Fibroblast of skin of scalp (primary cell): ENCODE results near the gene TLE4.
A peak's percentile ranks its signal among the peaks of the same experiment; 100 is the strongest.

Experiments
- DNase-seq: peaks from one replicate; pipeline ENCODE4 v3.0.0-alpha.2; 2013

TLE4 gene

DNA sequence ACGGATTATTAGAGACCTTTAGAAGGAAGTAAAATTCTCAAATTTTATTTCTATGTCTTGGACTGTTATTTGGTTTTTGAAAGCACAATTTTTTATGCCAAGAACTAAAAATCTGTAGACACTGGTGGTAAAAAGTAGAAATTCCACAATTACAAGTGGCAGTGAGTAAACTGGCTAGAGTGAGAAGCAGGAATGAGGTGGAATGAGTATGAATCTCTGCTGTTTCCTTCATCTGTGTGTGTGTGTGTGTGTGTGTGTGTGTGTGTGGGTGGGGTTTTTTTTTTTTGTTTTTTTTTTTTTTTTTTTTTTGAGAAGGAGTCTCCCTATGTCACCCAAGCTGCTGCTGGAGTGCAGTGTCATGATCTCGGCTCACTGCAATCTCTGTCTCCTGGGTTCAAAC, 94.2 kb downstream of the TLE4 start:
- DNase-seq, result no peak

DNA sequence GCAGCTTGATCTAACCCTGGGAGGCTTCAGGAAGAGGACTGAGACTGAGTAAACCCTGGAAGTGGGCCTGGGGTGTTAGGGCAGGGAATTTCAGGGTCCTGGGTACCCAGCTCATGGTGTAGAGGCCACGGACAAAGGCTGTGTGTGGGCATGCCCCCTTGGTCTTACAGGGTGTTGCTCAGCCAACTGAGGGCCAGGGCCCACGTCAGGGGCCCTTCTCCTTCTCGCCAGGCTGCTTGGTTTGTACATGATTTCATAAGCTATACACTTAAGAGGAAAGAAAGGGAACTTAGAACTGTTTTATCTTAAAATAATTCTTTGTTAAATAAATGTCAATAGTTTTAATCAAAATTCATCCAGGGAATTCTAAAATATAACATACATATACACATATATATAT, 95.4 kb downstream of the TLE4 start:
- no peak for DNase-seq

DNA sequence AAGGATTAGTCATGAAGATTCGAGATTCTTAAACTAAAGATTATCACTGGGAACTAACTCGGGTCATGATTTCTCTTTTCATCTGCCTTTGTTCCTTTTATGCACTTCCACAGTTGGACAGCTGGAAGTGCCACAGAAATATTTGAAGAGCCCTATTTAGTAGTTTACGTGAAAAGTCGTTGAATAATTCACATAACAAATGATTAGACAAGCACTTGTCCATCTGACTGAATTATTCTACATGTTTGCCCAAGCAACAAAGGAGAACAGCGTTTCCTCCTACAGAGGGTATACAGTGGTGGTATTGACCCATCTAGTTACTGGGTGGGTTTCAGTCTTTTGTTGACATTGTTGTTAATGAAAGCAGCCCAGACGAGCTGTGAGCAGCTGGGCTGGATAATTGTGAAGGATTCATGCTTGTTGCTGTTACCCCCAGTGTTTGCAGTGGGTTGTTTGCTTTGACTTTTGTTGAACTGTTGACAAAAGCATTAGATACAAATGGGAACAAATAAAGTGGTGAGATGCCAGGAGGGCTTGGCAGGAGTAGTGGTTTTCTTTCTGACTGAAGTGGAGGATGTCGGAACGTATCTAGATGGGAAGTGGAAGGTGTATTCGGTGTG, 96.2 kb downstream of the TLE4 start:
- DNase-seq, result no peak

DNA sequence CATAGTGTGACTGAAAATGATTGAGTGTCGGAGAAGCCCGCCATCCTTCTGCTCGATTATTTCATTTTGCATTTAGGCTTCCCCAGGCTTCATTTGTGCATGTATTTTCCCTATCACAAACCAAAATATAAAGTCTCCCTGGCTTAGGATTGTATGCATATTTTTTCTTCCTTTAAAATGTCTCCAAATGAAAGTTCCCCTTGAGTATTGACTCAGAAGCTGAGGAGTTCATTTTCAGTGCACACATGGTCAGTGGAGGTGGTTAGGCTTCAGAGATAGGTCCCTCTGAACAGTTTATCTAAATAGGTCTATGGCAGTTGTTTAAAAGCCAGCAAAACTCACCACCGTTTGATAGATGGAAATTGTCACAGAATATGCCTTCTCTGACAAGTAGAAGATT, 97.2 kb downstream of the TLE4 start:
- no peak for DNase-seq

DNA sequence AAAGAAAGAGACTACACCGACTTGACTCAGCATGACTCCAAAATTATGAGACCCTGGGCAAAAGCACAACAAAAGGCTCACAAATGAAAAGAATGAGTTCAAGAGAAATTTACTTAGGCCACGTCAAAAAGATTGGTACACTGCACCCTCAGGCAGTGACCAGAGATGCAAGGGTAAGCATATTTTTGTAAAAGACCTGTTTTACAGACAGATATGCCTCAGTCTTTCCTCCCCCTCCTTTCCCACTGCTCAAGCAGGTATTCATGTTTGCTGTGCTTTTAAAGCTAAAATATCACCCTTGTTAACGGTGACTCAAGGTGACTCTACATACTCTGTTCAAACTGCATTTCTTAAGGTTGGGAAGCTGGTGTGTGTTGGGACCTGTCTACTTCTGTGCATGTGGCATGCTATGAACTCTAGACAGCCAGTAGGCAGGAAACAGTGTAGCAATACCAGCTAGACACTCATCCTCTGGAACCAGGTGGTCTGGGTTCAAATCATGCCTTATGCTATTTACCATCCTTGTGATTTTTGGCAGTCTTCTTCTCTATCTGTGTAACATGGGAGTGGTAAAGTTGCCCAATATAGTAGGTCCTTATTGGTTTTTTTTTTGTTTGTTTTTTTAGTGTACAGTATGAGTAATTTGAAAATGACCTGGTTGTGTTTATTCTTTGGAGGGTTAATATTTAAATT, 98.7 kb downstream of the TLE4 start:
- DNase-seq, result no peak

DNA sequence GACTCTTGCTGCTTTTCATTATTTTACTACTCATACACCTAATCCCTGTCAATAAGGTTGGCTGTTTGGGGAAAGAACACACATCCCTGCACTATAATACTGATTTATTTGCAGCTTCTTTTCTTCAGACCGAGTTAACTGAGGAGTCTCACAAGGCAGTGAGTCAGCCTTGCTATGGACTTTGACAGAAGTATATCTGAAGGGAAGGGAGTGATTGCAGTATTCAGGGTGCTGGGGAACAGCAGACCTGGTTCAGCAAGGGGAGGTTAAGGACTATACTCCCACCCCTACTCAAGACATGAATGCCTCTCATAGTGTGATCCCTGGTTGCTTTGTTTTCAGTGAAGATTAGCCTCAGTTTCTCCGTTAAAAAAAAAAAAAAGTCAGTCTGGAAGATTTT, 99.8 kb downstream of the TLE4 start:
- DNase-seq, result no peak

DNA sequence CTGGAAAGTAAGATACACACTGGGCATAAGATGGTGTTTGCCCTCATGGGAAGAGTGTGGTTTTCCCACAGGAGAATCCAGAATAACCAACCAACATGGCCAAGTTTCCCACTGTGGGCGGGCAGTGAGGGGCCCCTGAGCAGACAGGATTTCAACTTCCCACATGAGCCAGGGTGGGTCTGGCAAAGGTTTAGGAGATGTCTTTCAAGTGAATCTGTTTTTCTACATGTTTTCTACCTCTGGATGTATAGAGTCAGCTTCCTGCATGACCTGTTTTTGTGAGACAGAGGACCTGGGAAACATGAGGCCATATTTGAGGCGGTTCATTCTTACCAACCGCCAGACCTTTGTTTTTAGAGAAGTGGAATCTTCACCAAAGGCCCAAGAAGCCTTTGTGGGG, 100.5 kb downstream of the TLE4 start:
- DNase-seq, result no peak

DNA sequence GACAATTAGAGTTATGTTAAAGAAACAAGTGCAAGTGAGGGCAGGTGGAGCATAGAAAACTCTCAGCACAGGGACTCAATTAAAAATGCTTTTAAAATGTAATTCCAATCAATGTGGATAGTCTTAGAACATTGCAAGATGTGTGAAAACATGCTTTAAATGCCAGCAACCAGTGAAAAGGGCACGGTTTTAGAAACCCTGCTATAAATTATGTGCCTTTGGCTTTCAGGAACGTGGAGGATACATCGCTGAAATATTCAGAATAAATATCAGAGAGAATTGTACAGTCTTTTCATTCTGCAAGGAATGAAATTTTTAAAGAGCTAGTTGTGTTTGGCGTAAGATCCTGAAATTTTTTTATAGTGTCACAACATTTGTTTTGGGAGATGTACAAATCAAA, 101.1 kb downstream of the TLE4 start:
- DNase-seq, result no peak

DNA sequence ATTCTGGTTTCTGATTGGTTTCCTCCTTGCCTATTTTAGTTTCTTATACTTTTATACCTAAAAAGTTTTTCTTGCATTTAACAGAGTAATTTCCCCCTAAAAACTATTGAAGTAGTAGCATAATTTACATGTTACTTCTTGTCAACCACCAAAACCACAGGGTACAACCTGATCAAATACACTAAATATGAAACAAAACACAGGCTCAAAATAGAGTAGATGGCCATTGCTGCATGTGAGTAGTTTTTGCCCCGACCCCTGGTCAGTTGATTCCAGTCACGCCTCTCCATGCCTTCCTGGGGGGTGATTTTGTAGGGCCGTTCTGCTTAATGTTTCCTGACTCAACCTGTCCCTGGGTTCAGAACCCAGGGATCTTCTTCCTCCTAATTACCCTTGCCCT, 101.8 kb downstream of the TLE4 start:
- DNase-seq, result no peak

DNA sequence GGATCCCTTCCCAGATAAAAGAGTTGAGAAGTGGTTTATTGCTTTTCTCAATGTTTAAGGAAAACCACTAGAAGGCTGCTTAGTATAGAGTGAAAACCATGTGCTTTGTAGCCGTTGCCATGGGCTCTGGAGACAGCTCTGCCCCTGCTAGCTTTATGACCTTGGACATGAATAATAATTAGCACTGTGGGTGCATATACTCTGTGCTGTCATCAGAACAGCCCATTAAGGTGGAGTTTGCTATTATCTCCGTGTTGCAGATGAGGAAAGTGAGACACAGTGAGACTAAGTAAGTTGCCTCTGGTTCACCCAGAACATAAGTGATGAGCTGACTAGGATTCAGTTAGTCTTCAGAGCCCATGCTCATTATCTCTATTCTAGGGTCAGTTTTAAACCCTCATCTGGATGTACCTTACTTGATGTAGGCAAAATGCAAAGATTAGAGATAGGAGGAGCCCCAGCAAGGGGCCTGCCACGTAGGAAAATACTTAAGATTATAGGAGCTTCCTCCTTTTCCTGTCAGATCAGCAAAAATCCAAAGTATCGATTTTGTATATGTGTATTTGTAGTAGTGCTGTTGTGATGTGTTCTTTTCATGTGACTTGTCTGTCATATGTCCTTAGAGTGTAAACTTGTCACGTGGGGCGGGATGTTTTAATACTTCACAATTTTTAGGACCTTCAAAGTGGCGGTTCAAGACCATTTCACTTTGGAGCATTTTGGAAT, 102.5 kb downstream of the TLE4 start:
- DNase-seq, result no peak

DNA sequence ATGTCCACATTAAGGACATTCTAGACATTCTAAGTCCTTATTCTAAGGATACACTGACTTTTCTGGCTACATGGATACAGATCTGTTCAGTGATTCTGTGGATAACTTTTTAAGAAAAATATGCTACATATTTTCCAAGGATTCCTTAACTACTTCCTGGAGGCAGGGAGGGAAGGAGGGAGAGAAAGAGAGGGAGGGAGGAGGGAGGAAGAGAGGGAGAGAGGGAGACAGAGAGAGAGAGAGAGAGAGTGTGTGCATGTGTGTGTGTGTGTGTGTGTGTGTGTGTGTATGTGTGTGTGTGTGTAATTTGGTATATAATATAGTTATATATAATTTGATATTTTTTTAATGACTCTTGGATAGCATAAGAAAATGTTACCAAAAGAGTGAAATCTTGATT, 109.8 kb downstream of the TLE4 start:
- DNase-seq, result peak; percentile 51

DNA sequence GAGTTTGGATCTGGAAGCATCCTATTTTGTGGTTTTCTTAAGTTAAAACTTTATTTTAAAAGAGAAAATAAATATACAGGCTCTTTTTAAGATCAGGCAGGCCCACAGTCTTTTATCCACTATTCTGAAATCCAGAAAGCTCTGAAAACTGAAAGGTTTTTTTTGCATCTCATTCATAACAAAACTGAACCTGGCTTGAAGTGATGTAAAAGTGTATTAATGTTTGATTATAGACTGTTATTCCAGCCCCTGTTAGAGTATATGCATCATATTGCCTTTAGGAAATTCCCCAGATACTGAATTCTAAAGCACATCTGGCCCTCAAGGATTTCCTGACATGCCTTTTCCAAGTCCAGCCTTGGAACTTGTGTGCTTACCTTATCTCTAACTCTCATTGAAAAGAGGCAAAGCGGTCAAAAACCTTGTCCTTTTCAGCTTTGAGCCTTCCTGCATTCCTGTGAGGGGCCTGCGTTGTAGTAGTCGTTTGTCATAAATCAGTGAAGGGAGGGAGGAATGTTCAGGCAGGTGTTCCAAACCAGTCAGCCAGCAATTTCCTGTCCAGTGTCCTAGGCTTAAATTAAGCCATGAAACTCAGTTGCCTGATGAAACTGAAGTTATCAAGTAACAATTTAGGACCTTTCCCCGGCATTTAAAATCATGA, 110.4 kb downstream of the TLE4 start:
- DNase-seq, result no peak

DNA sequence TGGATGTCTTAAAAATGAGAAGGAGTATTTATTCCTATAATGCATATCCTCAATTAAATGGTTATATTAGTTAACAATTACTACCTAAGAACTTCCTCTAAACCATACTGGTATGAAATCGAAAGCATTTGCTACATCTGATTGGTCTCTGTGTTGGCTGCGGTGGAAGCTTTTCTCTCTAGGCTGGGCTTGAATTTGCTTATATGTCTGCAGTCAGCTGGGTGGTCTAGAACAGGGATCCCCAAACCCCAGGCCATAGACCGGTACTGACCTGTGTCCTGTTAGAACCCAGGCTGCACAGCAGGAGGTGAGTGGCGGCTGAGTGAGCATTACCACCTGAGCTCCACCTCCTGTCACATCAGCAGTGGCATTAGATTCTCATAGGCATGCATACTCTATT, 112.3 kb downstream of the TLE4 start:
- DNase-seq, result no peak

DNA sequence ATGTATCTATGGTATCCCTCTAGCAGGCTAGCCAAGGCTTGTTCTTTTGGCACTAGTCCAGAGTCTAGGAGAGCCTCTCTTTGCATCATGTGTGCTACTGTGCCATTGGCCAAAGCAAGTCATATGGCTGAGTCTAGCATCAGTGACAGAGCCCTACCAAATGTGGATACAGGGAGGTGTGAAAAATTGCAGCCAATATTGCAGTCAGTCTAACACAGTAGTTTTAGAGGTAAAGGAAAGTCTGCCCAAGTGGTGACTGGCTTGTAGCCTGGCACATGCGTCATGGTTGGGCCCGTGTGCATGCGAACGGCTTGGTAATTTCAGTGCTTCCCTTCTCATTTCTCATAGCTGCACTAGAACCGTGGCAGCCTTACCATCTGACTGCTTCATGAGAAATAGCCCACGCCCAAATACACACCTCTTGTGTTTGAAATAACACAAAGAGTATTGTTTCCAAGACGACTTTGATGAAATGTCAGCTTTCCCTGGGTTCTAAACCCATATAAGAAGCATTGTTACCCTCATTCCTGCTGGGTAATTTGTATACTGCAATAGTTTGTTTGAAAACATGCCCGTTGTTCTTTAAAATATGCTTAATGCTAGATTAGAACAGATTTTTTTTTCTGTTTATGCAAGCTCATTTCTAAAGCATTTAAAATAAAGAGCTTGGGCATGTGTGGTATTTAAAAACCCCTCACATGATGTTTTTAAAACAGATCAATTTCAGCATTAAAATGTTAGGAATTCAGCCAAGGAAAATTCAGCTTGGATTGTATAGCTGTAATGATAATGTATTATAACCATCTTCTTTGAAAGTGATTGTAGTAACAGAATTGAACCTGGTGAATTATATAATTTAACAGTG, 113.2 kb downstream of the TLE4 start:
- DNase-seq, result peak; percentile 82

DNA sequence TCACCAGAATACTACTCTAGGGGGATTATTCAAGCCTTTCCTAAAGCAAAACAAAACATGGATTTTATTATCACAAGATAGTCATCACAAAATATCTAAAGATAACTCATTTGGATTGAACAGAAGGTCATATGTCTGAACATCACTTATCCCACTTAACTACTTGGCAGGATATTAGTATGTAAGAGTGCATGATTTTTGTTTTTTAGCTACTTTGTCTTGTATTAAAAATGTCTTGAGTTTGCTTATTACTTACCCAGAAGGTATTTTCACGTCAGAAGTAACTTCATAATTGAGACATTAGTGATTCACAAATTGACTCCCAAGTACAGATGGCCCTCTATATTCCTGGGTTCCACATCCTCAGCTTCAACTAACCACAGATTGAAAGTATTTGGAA, 113.8 kb downstream of the TLE4 start:
- peak; percentile 69 for DNase-seq

DNA sequence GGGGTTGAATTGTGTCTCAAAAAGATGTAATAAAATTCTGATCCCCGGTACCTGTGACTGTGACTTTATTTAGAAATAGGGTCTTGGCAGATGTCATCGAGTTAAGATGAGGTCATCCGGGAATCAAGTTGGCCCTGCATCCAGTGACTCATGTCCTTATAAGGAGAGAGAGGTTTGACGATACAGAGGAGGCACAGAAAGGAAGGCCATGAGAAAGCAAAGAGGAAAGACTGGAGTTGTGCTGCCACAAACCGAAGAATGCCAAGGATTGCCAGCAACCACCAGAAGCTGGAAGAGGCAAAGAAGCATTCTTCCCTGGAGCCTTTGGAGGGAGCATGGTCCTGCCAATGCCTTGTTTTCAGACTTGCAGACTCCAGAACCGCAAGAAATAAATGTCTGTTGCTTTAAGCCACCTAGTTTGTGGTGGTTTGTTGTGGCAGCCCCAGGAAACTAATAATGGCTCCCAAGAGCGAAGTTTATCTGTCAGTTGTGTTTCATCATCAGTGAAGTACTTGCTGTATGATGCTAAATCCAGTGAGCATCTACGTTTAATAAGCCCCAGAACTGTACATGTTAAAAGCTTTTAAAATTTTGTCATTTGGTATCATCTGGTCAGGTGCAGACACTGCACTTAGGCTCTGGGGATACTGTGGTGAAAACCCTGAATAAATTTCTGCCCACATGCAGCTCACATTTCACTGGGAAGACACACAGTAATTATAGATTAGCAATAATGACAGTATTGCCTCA, 114.8 kb downstream of the TLE4 start:
- DNase-seq, result peak; percentile 91

DNA sequence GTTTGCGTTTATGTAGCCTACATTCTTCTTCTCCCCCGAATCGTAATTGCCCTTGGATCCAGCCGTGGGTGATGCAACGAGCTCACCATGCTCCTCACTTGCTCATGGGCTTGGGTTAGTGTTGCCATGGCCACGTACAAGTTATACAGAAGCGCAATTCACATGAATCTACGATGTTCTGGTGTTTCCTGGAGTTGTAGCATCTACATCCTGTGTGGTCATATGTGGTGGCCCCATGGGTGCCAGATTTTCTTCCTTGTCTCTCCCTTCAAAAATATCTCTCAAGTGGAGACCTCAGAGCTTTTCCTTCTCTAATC, 115.3 kb downstream of the TLE4 start:
- DNase-seq, result no peak

DNA sequence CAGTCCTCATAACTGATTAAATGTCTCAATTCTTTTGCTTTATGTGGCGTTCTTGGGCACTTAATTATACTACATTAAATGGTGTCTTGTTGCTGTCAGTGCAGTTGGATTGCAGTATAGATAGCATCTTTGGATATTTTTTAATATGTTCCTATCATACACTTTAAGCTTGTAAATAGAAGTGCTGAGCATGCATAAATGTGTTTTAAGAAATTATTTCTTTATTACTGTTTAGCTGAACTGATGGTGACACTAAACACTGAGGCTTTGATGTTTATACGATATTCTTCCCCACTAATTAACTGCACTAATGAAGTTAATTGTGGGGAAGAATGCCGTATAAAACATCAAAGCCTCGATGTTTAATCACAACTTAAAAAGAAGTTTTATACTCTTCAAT, 116.6 kb downstream of the TLE4 start:
- DNase-seq, result no peak

DNA sequence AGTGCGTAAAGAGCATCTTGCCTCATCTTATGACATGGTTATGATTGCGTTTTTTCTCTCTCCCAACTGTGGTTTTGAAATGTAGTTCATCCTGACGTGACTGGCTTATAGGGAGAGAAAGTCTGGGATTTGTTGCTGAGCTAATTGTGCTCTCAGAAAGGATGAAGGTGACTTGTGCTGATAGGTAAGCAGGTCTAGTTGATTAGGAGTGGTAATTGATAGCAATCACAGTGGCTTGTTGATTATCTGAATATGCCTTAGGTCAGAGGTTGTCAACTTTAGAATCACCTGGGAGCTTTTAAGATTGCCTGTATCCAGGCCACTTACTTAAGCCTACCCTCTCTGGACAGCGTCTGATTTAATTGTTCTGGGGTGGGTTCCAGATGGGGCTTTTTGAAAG, 117.8 kb downstream of the TLE4 start:
- DNase-seq, result no peak

DNA sequence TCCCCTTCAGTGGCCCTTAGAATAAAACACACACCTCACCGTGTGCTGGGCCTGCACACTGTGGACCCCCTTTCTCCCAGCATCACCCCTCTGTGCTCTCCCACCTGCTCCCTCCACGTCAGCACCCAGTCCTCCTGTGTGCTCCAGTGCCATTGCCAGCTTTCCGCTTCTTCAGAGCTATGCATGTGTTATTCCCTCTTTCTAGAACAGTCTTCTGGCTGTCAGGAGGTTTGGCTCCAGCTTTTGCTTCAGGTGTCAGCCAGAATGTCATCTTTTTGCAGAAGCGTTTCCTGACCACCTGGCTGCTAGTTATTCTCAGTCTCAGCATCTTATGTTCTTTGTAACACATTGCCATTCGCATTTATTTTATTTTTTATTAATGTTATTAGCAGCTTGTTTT, 119.7 kb downstream of the TLE4 start:
- DNase-seq, result no peak

DNA sequence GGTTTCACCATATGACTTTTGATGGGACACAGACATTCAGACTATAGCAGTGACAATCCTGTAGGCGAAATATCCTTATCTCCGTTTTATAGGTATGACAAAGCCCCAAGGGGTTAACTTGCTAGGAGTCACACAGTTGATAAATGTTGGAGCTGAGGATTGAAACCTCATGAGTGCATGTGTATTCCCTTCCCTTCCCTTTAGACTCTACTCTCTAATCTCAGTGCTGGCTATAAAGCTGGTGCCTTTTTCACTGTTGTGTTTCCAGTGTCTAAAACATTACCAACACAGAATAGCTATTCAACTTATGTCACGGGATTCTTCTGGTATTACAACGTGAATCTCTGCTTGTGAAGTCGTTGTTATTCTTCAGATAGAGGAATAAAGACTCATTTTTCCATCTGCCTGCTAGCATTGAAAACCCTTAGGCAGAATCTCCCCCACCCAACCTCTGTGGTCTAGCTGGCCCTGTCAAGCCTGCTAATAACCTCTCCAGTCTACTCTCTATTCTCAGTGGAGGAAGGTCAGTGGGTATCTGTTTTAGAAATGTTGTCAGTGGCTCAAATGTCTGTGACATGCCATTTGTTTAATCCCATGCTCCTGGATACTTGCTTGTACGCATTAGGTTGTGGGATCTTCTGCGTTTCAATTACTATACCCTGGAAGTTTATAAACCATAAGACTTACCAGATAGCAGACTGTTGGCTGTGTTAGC, 121.2 kb downstream of the TLE4 start:
- DNase-seq, result peak; percentile 50
